GM23248 (cell line): ENCODE data around the gene ILDR1. TPM values are rescaled to one million over a fixed set of nuclear protein-coding genes. Genes with fewer than 3 reads are reported as not detected.

Source experiments
- DNase-seq: peaks from one replicate; pipeline ENCODE4 v3.0.0-alpha.2; 2015
- H2AFZ ChIP-seq: fragments of 200-600 bp; sonication (generic); 2 replicates; pipeline ENCODE4 v1.6.1; 2016; ENCODE audit warnings: antibody characterized with exemption
- H3F3A ChIP-seq: fragments of 200-600 bp; sonication (generic); 2 replicates; pipeline ENCODE4 v1.6.1; 2016; ENCODE audit warnings: mild to moderate bottlenecking, antibody characterized with exemption, mixed run types; ENCODE audit not compliant: insufficient read depth
- H3K27ac ChIP-seq: fragments of 200-600 bp; sonication (generic); 2 replicates; pipeline ENCODE4 v1.5.1; 2016; ENCODE audit warnings: mild to moderate bottlenecking
- H3K27me3 ChIP-seq: fragments of 200-600 bp; sonication (generic); replicated peaks from 2 replicates; pipeline ENCODE4 v1.6.1; 2016; ENCODE audit warnings: mild to moderate bottlenecking; ENCODE audit not compliant: insufficient read depth
- H3K36me3 ChIP-seq: fragments of 200-600 bp; sonication (generic); 2 replicates; pipeline ENCODE4 v1.6.1; 2016; ENCODE audit warnings: low read depth, mild to moderate bottlenecking
- H3K4me1 ChIP-seq: fragments of 200-600 bp; sonication (generic); 2 replicates; pipeline ENCODE4 v1.6.1; 2016; ENCODE audit warnings: mild to moderate bottlenecking; ENCODE audit not compliant: insufficient read depth
- H3K4me2 ChIP-seq: fragments of 200-600 bp; sonication (generic); one replicate; pipeline ENCODE4 v1.6.1; 2016; ENCODE audit warnings: mild to moderate bottlenecking; ENCODE audit not compliant: unreplicated experiment
- H3K4me3 ChIP-seq: fragments of 200-600 bp; sonication (generic); 2 replicates; pipeline ENCODE4 v1.5.1; 2016; ENCODE audit warnings: mild to moderate bottlenecking
- H3K79me2 ChIP-seq: fragments of 200-600 bp; sonication (generic); 2 replicates; pipeline ENCODE4 v1.6.1; 2016; ENCODE audit warnings: mild to moderate bottlenecking; ENCODE audit not compliant: insufficient read depth
- H3K9ac ChIP-seq: fragments of 200-600 bp; sonication (generic); 2 replicates; pipeline ENCODE4 v1.6.1; 2016; ENCODE audit warnings: mild to moderate bottlenecking
- H3K9me2 ChIP-seq: fragments of 200-600 bp; sonication (generic); 2 replicates; pipeline ENCODE4 v1.6.1; 2016; ENCODE audit warnings: mixed run types, mild to moderate bottlenecking, moderate library complexity; ENCODE audit not compliant: insufficient read depth
- H3K9me3 ChIP-seq: fragments of 200-600 bp; sonication (generic); one replicate; pipeline ENCODE4 v1.6.1; 2017; ENCODE audit warnings: low read depth
- H4K20me1 ChIP-seq: fragments of 200-600 bp; sonication (generic); 2 replicates; pipeline ENCODE4 v1.6.0; 2016; ENCODE audit not compliant: insufficient read depth
- EZH2 ChIP-seq: fragments of 200-600 bp; sonication (generic); IDR thresholded peaks from 2 replicates; pipeline ENCODE4 v1.6.1; 2018; ENCODE audit warnings: antibody characterized with exemption, mild to moderate bottlenecking; ENCODE audit not compliant: insufficient read depth, poor library complexity, severe bottlenecking
- EZH2phosphoT487 ChIP-seq: fragments of 200-600 bp; sonication (generic); IDR thresholded peaks from 2 replicates; pipeline ENCODE4 v1.6.1; 2018; ENCODE audit warnings: antibody characterized with exemption, moderate library complexity, mild to moderate bottlenecking, low read depth; ENCODE audit not compliant: insufficient read depth
- WGBS, 2 experiments: methylation state at CpG; one replicate each; pipeline ENCODE4 v1.1.6; 2015 to 2017; ENCODE audit warnings: low lambda C conversion rate in 2 of 2, low coverage in 1 of 2; ENCODE audit errors: missing lambda C conversion rate in 2 of 2; 5-methylcytosine and 5-hydroxymethylcytosine counted together
- in situ Hi-C: fragments of 300-500 bp; cut with MboI; formaldehyde crosslinking; loops from 2 replicates; pipeline ENCODE4 v1.15.0; 2020
- polyA plus RNA-seq: library from polyadenylated mRNA; unstranded; fragments of >200 nt; fragmentation: Nextera tagmentation; extraction: Ambion mirVana; gene quantifications from 2 replicates; pipeline ENCODE4 v1.2.1, GENCODE V29; 2016
- total RNA-seq: library from RNA; depleted of rRNA; stranded (reverse); fragments of >200 nt; shearing (Covaris generic); gene quantifications from 2 replicates; pipeline ENCODE4 v1.2.3, GENCODE V29; 2014; rRNA removed

The ILDR1 gene
- not detected in 2 replicates for total RNA-seq
- polyA plus RNA-seq, result not detected in 2 replicates

- no peak within 1 kb of the TSS for H3K9ac ChIP-seq
- no peaks in the 10 kb centered on the region for H3K79me2 ChIP-seq
- H3K4me3 ChIP-seq, result no peak within 1 kb of the TSS
- no peaks in the 10 kb centered on the region for H3K4me1 ChIP-seq
- H3K9me2 ChIP-seq, result no peaks in the 10 kb centered on the region
- H3F3A ChIP-seq, result no peaks in the 10 kb centered on the region
- no peak within 1 kb of the TSS for H3K27ac ChIP-seq
- H3K27me3 ChIP-seq, result peaks cover 25% of the 10 kb centered on the region
- in situ Hi-C loops, result no loop called here
- WGBS, 2 experiments, result 5 to 6% methylated on average over 34 to 41 of the region's 43 CpGs
- TF ChIP-seq EZH2phosphoT487, result no peak
- no peak for TF ChIP-seq EZH2
- no peaks in the 10 kb centered on the region for H3K9me3 ChIP-seq
- DNase-seq, result no peak
- no peaks in the 10 kb centered on the region for H3K36me3 ChIP-seq
- H3K4me2 ChIP-seq, result no peak within 1 kb of the TSS
- H2AFZ ChIP-seq, result no peak within 1 kb of the TSS
- no peaks in the 10 kb centered on the region for H4K20me1 ChIP-seq
Measured at GRCh38 chr3:122021811-122022401, at the start of gene ILDR1. TSS of gene ILDR1 (minus strand) at chr3:122022247. CDS start at chr3:122022077, 170 bp downstream.

- no peaks in the 10 kb centered on the region for H3K9me3 ChIP-seq
- no peak overlapping the region for H3K4me2 ChIP-seq
- no peak overlapping the region for H3K4me3 ChIP-seq
- no peak overlapping the region for H3K9ac ChIP-seq
- H3K9me2 ChIP-seq, result no peaks in the 10 kb centered on the region
- TF ChIP-seq EZH2 (no peak), EZH2phosphoT487 (no peak)
- no peak overlapping the region for H3K27ac ChIP-seq
- no peaks in the 10 kb centered on the region for H3K36me3 ChIP-seq
- H3K79me2 ChIP-seq, result no peaks in the 10 kb centered on the region
- no peaks in the 10 kb centered on the region for H4K20me1 ChIP-seq
- H2AFZ ChIP-seq, result no peak overlapping the region
- no peaks in the 10 kb centered on the region for H3F3A ChIP-seq
- H3K4me1 ChIP-seq, result no peaks in the 10 kb centered on the region
- WGBS, 2 experiments, result 32 to 33% methylated on average over 2 of the region's 2 CpGs
- no peaks in the 10 kb centered on the region for H3K27me3 ChIP-seq
- no peak for DNase-seq
- in situ Hi-C loops, result no loop called here
Measured at GRCh38 chr3:122067588-122068240, 45.7 kb upstream of the ILDR1 start.

- Histone ChIP-seq H2AFZ (no peak overlapping the region), H3K27me3 (no peaks in the 10 kb centered on the region), H4K20me1 (no peaks in the 10 kb centered on the region), H3F3A (no peaks in the 10 kb centered on the region), H3K9me2 (no peaks in the 10 kb centered on the region), H3K4me3 (no peak overlapping the region), H3K9ac (no peak overlapping the region), H3K79me2 (no peaks in the 10 kb centered on the region), H3K27ac (no peak overlapping the region), H3K4me1 (no peaks in the 10 kb centered on the region), H3K36me3 (no peaks in the 10 kb centered on the region), H3K4me2 (no peak overlapping the region), H3K9me3 (no peaks in the 10 kb centered on the region)
- WGBS, 2 experiments, result 45 to 49% methylated on average over 5 of the region's 5 CpGs
- DNase-seq, result no peak
- in situ Hi-C loops, result no loop called here
- TF ChIP-seq EZH2 (no peak), EZH2phosphoT487 (no peak)
Measured at GRCh38 chr3:122067214-122067550, 45.1 kb upstream of the ILDR1 start.

- no peak overlapping the region for H2AFZ ChIP-seq
- H3K9me2 ChIP-seq, result no peaks in the 10 kb centered on the region
- TF ChIP-seq EZH2 (no peak), EZH2phosphoT487 (no peak)
- WGBS, 2 experiments, result 16 to 18% methylated on average over 6 of the region's 6 CpGs
- H3K9ac ChIP-seq, result no peak overlapping the region
- peak; percentile 4 for DNase-seq
- in situ Hi-C loops, result no loop called here
- H3K79me2 ChIP-seq, result no peaks in the 10 kb centered on the region
- no peaks in the 10 kb centered on the region for H3K36me3 ChIP-seq
- no peaks in the 10 kb centered on the region for H3K9me3 ChIP-seq
- no peaks in the 10 kb centered on the region for H3K27me3 ChIP-seq
- no peak overlapping the region for H3K4me3 ChIP-seq
- no peaks in the 10 kb centered on the region for H4K20me1 ChIP-seq
- H3K4me1 ChIP-seq, result no peaks in the 10 kb centered on the region
- no peak overlapping the region for H3K4me2 ChIP-seq
- H3F3A ChIP-seq, result no peaks in the 10 kb centered on the region
- no peak overlapping the region for H3K27ac ChIP-seq
Measured at GRCh38 chr3:122066331-122067213, 44.5 kb upstream of the ILDR1 start.
